SIG-M5 treated with dmso at 0.1 percent for 504 hours (cell line): ENCODE data around the gene SEC14L2.
"Not testable (repeated sequence)": the region's sequence is repeated elsewhere in the genome, so short reads cannot be mapped to it uniquely, and the experiment has no call there.

ENCODE experiments used
- DNase-seq: peaks from one replicate; lab custom pipeline; 2025; ENCODE audit not compliant: unreplicated experiment; lab: John Stamatoyannopoulos, UW

Gene SEC14L2

GRCh38 chr22:30452861-30453260 lies 56.0 kb downstream of the SEC14L2 start:
- DNase-seq = no peak

DNA sequence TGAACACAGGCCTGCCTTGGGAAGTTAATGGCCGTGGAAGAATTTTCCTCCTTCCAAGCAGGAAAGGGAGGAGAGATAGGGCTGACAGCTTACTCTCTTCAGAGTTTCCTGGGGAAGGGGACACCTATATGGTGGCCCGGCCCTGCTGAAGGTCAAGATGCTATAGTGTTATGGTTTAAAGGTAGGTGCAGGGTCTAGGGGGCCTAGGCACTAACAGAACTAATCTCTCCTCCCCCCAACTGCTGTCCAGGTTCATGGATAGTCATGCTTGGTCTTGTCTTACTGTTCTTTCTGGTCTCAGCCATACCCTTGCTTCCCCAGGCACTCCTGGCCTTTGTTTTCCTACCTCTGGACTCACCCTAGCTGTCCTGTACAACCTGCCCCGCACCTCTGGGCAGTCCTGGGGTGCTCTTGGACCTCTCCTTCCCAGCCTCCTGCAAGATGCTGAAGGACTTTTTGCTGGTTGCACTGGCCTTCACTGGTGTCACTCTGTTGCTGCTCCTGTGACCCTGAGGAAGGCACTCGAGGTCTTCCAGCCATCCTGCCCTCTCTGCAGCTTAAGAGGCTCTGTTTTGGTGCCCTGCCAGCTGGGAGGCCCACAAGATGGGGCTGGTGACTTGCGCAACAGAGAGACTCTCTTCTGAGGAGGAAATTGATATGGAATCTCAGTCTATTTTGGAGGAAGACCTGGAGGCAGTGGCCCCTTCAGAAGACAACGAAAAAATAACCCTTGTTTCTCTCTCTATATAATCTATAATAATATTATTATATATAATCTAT lies 57.1 kb downstream of the SEC14L2 start:
- DNase-seq = peak; percentile 9

DNA sequence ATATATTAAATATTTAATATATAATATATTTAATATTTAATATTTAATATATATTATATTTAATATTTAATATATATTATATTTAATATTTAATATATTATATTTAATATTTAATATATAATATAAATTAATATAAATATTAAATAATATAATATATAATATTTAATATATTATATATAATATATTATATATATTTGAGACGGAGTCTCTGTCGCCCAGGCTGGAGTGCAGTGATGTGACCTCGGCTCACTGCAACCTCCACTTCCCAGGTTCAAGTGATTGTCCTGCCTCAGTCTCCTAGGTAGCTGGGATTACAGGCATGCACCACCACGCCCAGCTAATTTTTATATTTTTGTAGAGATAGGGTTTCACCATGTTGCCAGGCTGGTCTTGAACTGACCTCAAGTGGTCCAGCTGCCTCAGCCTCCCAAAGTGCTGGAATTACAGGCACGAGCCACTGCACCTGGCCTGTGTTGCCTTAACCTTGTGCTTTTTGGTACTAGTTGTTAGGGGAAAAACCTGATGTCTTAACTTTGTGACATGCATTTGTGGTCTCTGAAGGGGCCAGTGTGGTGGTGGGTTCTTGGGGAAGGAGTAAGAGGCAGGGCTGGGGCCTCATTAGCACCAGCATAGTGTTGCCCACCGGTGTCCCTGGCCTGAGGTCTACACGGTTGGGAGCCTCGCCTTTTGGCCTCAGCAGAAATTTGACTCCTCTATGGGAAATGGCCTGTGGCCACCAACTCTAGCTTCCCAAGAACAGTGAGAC lies 58.4 kb downstream of the SEC14L2 start:
- no peak for DNase-seq

GRCh38 chr22:30457981-30458380 lies 61.2 kb downstream of the SEC14L2 start:
- no peak for DNase-seq

- peak; percentile 8 for DNase-seq
These were observed 62.6 kb downstream of the SEC14L2 start for GRCh38 chr22:30459181-30460052.

- DNase-seq = no peak
These were observed 63.3 kb downstream of the SEC14L2 start for GRCh38 chr22:30460147-30460546.

DNA sequence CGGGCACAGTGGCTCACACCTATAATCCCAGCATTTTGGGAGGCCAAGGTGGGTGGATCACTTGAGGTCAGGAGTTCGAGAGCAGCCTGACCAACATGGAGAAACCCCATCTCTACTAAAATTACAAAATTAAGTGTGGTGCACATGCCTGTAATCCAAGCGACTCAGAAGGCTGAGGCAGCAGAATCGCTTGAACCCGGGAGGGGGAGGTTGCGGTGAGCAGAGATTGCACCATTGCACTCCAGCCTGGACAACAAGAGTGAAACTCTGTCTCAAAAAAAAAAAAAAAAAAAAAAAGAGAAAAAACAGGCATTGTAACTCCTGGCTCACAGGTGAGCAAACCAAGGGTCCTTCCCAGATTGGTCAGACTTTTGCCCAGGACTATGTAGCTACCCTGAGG lies 63.7 kb downstream of the SEC14L2 start:
- not testable (repeated sequence) for DNase-seq

- no peak for DNase-seq
These were observed 72.3 kb downstream of the SEC14L2 start for GRCh38 chr22:30469165-30469564.

GRCh38 chr22:30470655-30471054 lies 73.8 kb downstream of the SEC14L2 start:
- no peak for DNase-seq

- DNase-seq = no peak
These were observed 74.9 kb downstream of the SEC14L2 start, which contains the start of gene SEC14L3 for GRCh38 chr22:30471616-30472318. Gene SEC14L3, minus strand, starts transcription at chr22:30472017. Its CDS starts 59 bp downstream, at chr22:30471958.

DNA sequence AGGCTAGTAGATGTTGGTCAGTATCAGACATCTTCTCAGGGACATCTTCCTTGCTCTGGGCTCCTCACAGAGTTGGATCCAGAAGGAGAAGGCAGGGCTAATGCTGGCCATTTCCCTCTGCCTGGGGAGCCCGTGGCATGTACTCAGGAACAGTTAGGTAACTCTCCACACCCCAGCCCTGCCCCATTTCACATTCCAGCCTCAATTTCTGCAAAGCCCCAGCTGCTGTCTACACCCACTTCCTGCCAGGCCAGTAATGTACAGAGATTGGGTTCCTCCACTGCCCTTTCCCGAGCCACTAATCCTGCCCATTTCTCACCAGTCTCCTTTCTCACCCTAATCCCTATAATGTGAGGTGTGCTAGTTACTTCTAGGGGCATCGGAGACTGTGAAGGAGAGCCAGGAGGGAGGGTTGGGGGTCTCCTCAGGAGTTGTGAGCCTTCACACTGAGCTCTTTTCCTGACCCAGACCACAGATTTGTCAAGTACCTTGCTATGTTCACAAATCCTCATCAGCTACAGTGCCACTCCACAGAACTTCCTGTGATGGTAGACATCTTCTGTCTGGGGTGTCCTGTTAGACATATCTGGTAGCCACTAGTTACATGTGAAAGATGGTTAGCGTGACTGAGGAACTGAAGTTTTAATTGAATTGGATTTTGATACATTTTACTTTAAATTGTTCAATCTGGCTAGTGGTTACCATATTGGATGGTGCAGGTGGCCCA lies 76.3 kb downstream of the SEC14L2 start:
- no peak for DNase-seq

- no peak for DNase-seq
These were observed 77.3 kb downstream of the SEC14L2 start for GRCh38 chr22:30474121-30474520.
